H1 (cell line): ENCODE data around the gene MBD5.

Experiments
- CHD2 ChIP-seq: IDR thresholded peaks from 2 replicates; pipeline ENCODE4 v1.6.1; 2012; ENCODE audit warnings: low read length, improper control_type of control experiment
- CREB1 ChIP-seq: IDR thresholded peaks from 2 replicates; pipeline ENCODE4 v1.6.1; 2012; ENCODE audit warnings: inconsistent platforms
- GABPA ChIP-seq: IDR thresholded peaks from 2 replicates; pipeline ENCODE4 v1.6.1; 2011; ENCODE audit warnings: mild to moderate bottlenecking, low read length, moderate library complexity, borderline replicate concordance; ENCODE audit not compliant: insufficient read depth
- JUN ChIP-seq: IDR thresholded peaks from 2 replicates; pipeline ENCODE4 v1.6.1; 2011; ENCODE audit warnings: low read depth, mild to moderate bottlenecking, improper control_type of control experiment, low read length
- POLR2A ChIP-seq, 2 experiments: IDR thresholded peaks; 1 replicate in 1 of 2; 2 replicates in 1 of 2; pipeline ENCODE4 v1.6.1; 2011; ENCODE audit warnings: low read depth in 2 of 2, low read length in 2 of 2, mild to moderate bottlenecking in 2 of 2; ENCODE audit errors: control extremely low read depth in 1 of 2
- POLR2AphosphoS5 ChIP-seq: IDR thresholded peaks from 2 replicates; pipeline ENCODE4 v1.6.1; 2011; ENCODE audit warnings: low read depth, low read length
- RBBP5 ChIP-seq: IDR thresholded peaks from 2 replicates; pipeline ENCODE4 v1.7.1; 2012; ENCODE audit warnings: low read depth, mild to moderate bottlenecking, inconsistent platforms, low read length, moderate library complexity, borderline replicate concordance
- TF ChIP-seq, protein P1 (sequence below): IDR thresholded peaks from 2 replicates; pipeline ENCODE4 v1.6.1; 2011; ENCODE audit warnings: low read depth, mild to moderate bottlenecking, low read length; ENCODE audit not compliant: insufficient read depth
- TF ChIP-seq, protein P2 (sequence below): IDR thresholded peaks from 2 replicates; pipeline ENCODE4 v1.6.1; 2012; ENCODE audit warnings: inconsistent platforms
- TF ChIP-seq, protein P3 (sequence below), 3 experiments: IDR thresholded peaks; 1 replicate in 2 of 3; 2 replicates in 1 of 3; pipeline versions ENCODE4 v1.5.1 to v1.6.1; 2011; ENCODE audit warnings: low read length in 3 of 3, mild to moderate bottlenecking in 3 of 3, inconsistent platforms in 2 of 3, low read depth in 1 of 3, moderate library complexity in 1 of 3; ENCODE audit not compliant: insufficient read depth in 1 of 3; ENCODE audit errors: control extremely low read depth in 1 of 3

DNA sequence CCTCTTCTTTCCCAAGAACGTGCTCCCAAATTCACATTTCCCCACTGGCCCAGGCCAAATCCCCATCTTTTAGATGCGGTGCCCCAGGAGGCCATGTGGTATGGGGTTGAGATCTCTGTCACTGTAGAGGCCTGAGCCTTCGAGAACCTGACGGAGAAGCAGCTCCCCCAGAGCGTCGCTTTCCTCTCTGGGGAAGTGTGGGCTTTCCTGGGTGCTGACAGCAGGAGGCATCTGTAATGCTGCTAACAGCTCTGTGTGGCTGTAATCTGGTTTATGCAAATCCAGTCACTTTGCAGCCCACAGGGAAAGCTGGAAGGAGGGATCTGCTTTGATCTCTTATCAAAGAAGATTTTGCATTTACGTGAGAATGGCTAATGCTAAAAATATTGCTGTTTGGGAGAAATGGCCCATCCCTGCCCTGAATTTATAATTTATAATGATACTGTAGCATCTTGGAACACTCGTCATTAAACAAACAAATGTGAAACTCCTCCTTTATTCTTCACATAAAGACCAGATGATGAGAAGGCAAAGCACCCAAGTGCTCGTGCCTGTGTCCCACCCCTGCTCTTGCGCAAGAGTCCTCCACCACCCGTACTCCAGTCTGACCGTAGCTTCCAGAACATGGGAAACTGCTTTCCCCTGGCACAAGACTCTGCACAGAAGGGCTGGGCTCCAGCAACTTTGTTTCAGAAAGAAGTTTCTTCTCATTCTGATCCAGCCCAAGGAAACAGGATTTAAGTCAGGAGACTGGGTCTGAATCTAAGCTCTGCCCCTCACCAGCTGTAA lies 513.7 kb downstream of the MBD5 start:
- TF ChIP-seq GABPA (no peak), CHD2 (no peak), JUN (no peak), CREB1 (no peak), POLR2A (IDR thresholded peaks at IDR 0.05; ENCODE audit: control extremely low read depth in 1 of 2, low read depth in 2 of 2, low read length in 2 of 2) (no peak), RBBP5 (no peak), POLR2AphosphoS5 (no peak)
- TF ChIP-seq, protein P1, sequence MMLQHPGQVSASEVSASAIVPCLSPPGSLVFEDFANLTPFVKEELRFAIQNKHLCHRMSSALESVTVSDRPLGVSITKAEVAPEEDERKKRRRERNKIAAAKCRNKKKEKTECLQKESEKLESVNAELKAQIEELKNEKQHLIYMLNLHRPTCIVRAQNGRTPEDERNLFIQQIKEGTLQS, result no peak
- TF ChIP-seq, protein P2, sequence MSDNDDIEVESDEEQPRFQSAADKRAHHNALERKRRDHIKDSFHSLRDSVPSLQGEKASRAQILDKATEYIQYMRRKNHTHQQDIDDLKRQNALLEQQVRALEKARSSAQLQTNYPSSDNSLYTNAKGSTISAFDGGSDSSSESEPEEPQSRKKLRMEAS, result no peak
- TF ChIP-seq, protein P3, sequence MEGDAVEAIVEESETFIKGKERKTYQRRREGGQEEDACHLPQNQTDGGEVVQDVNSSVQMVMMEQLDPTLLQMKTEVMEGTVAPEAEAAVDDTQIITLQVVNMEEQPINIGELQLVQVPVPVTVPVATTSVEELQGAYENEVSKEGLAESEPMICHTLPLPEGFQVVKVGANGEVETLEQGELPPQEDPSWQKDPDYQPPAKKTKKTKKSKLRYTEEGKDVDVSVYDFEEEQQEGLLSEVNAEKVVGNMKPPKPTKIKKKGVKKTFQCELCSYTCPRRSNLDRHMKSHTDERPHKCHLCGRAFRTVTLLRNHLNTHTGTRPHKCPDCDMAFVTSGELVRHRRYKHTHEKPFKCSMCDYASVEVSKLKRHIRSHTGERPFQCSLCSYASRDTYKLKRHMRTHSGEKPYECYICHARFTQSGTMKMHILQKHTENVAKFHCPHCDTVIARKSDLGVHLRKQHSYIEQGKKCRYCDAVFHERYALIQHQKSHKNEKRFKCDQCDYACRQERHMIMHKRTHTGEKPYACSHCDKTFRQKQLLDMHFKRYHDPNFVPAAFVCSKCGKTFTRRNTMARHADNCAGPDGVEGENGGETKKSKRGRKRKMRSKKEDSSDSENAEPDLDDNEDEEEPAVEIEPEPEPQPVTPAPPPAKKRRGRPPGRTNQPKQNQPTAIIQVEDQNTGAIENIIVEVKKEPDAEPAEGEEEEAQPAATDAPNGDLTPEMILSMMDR (IDR thresholded peaks at IDR 0.05; ENCODE audit: control extremely low read depth in 1 of 3, insufficient read depth in 1 of 3, low read depth in 1 of 3, low read length in 3 of 3), result no peak
